ENCODE measurements around the gene XRCC6. TPM values are rescaled to one million over a fixed set of nuclear protein-coding genes. Genes with fewer than 3 reads are reported as not detected.
"Not testable (repeated sequence)": the region's sequence is repeated elsewhere in the genome, so short reads cannot be mapped to it uniquely, and the experiment has no call there.

The XRCC6 gene
- total RNA-seq, 1 donor from 2014 or later, result 546 TPM

GRCh38 chr22:41585898-41586297 is 35.2 kb upstream of the XRCC6 start:
- H3F3A ChIP-seq (ENCODE audit: low read depth), result peaks cover 2% of the 10 kb centered on the region
- no peak overlapping the region for H2AFZ ChIP-seq (replicated peaks)
- no peaks in the 10 kb centered on the region for H3K79me2 ChIP-seq (ENCODE audit: low read depth)
- Mint-ChIP-seq H3K4me1 (peaks cover 21% of the 10 kb centered on the region), H3K27ac (peak overlapping the region; percentile 79), H3K27me3 (ENCODE audit: insufficient read depth, low read depth) (peaks cover 2% of the 10 kb centered on the region), H3K36me3 (no peaks in the 10 kb centered on the region), H3K4me3 (no peak overlapping the region), H3K9me3 (no peaks in the 10 kb centered on the region)
- no peaks in the 10 kb centered on the region for H3K27me3 ChIP-seq
- peaks cover 9% of the 10 kb centered on the region for H3K4me1 ChIP-seq
- no peak overlapping the region for H3K4me2 ChIP-seq
- H3K9ac ChIP-seq, result no peak overlapping the region
- no peak for DNase-seq (ENCODE audit: low spot score)
- no peaks in the 10 kb centered on the region for H3K36me3 ChIP-seq
- H3K4me3 ChIP-seq, result no peak overlapping the region
- H4K20me1 ChIP-seq (ENCODE audit: low read depth), result no peaks in the 10 kb centered on the region
- no peak for TF ChIP-seq EZH2 (IDR thresholded peaks at IDR 0.05)
- no peak overlapping the region for H3K27ac ChIP-seq
- no peaks in the 10 kb centered on the region for H3K9me3 ChIP-seq (ENCODE audit: low read depth)

DNA sequence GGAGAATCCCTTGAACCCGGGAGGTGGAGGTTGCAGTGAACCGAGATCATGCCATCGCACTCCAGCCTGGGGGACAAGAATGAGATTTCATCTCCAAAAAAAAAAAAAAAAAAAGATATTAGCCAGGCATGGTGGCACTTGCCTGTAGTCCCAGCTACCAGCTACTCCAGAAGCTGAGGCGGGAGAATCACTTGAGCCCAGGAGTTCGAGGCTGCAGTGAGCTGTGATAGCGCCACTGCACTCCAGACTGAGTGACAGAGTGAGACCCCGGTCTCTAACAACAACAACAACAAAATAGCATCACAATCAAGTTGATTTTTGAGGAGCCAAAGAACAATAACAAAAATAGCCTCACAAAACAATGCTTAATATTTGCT is 33.8 kb upstream of the XRCC6 start:
- H3K27ac Mint-ChIP-seq, result no peak overlapping the region
- Histone ChIP-seq H3F3A (ENCODE audit: low read depth) (peaks cover 2% of the 10 kb centered on the region), H3K9me3 (ENCODE audit: low read depth) (no peaks in the 10 kb centered on the region), H3K4me3 (no peak overlapping the region), H3K79me2 (ENCODE audit: low read depth) (no peaks in the 10 kb centered on the region), H3K4me1 (peaks cover 9% of the 10 kb centered on the region), H3K9ac (no peak overlapping the region), H3K4me2 (no peak overlapping the region), H3K27me3 (no peaks in the 10 kb centered on the region), H4K20me1 (ENCODE audit: low read depth) (no peaks in the 10 kb centered on the region), H3K27ac (no peak overlapping the region), H2AFZ (replicated peaks) (no peak overlapping the region), H3K36me3 (no peaks in the 10 kb centered on the region)
- H3K9me3 Mint-ChIP-seq, result no peaks in the 10 kb centered on the region
- H3K36me3 Mint-ChIP-seq, result no peaks in the 10 kb centered on the region
- DNase-seq (ENCODE audit: low spot score), result no peak
- H3K27me3 Mint-ChIP-seq (ENCODE audit: insufficient read depth, low read depth), result peaks cover 4% of the 10 kb centered on the region
- peaks cover 21% of the 10 kb centered on the region for H3K4me1 Mint-ChIP-seq
- no peak for TF ChIP-seq EZH2 (IDR thresholded peaks at IDR 0.05)
- TF ChIP-seq CTCF (IDR thresholded peaks at IDR 0.05), result no peak
- TF ChIP-seq EZH2phosphoT487 (IDR thresholded peaks at IDR 0.05), result no peak
- H3K4me3 Mint-ChIP-seq, result no peak overlapping the region

GRCh38 chr22:41589391-41590241 is 31.5 kb upstream of the XRCC6 start, which contains the start of gene PMM1:
Gene PMM1, minus strand, starts transcription at chr22:41589840. Its CDS starts 35 bp downstream, at chr22:41589805.
- no peak within 1 kb of the TSS for H3K27ac ChIP-seq
- H3K4me1 ChIP-seq, result peaks cover 9% of the 10 kb centered on the region
- H3K36me3 Mint-ChIP-seq, result no peaks in the 10 kb centered on the region
- no peaks in the 10 kb centered on the region for H3K9me3 Mint-ChIP-seq
- H3K4me3 ChIP-seq, result peak within 1 kb of the TSS; percentile 77
- peak; percentile 100 for DNase-seq (ENCODE audit: low spot score)
- peak within 1 kb of the TSS; percentile 90 for H3K4me3 Mint-ChIP-seq
- H3K4me2 ChIP-seq, result peak within 1 kb of the TSS; percentile 84
- H3F3A ChIP-seq (ENCODE audit: low read depth), result peaks cover 2% of the 10 kb centered on the region
- H3K9me3 ChIP-seq (ENCODE audit: low read depth), result no peaks in the 10 kb centered on the region
- no peaks in the 10 kb centered on the region for H3K79me2 ChIP-seq (ENCODE audit: low read depth)
- no peaks in the 10 kb centered on the region for H3K27me3 ChIP-seq
- H3K9ac ChIP-seq, result peak within 1 kb of the TSS; percentile 5
- TF ChIP-seq EZH2phosphoT487 (IDR thresholded peaks at IDR 0.05), result no peak
- TF ChIP-seq EZH2 (IDR thresholded peaks at IDR 0.05), result no peak
- TF ChIP-seq CTCF (IDR thresholded peaks at IDR 0.05), result no peak
- no peaks in the 10 kb centered on the region for H3K36me3 ChIP-seq
- peaks cover 4% of the 10 kb centered on the region for H3K27me3 Mint-ChIP-seq (ENCODE audit: insufficient read depth, low read depth)
- H4K20me1 ChIP-seq (ENCODE audit: low read depth), result no peaks in the 10 kb centered on the region
- H2AFZ ChIP-seq (replicated peaks), result peak within 1 kb of the TSS; percentile 66
- peaks cover 21% of the 10 kb centered on the region for H3K4me1 Mint-ChIP-seq
- no peak within 1 kb of the TSS for H3K27ac Mint-ChIP-seq

- not testable (repeated sequence) for H3K27ac ChIP-seq; H3K27ac Mint-ChIP-seq; H3F3A ChIP-seq (ENCODE audit: low read depth)
These were observed 27.6 kb upstream of the XRCC6 start for GRCh38 chr22:41593336-41593960.

More at GRCh38 chr22:41593336-41593960, 27.6 kb upstream of the XRCC6 start:
- H3K4me3 ChIP-seq; H3K79me2 ChIP-seq (ENCODE audit: low read depth); H3K4me3 Mint-ChIP-seq; H3K36me3 Mint-ChIP-seq; H3K36me3 ChIP-seq; H3K4me1 ChIP-seq; H4K20me1 ChIP-seq (ENCODE audit: low read depth); H3K27me3 Mint-ChIP-seq (ENCODE audit: insufficient read depth, low read depth); H3K4me2 ChIP-seq; H3K9ac ChIP-seq; H2AFZ ChIP-seq (replicated peaks); DNase-seq (ENCODE audit: low spot score); H3K9me3 Mint-ChIP-seq; H3K9me3 ChIP-seq (ENCODE audit: low read depth); H3K27me3 ChIP-seq: not testable (repeated sequence)
- H3K4me1 Mint-ChIP-seq, result peaks cover 19% of the 10 kb centered on the region
